NB4 (cell line): ENCODE measurements around the gene SDF2.

Experiments used
- CTCF ChIP-seq: IDR thresholded peaks from one replicate; pipeline ENCODE4 v1.5.1; 2012; ENCODE audit warnings: low read depth, low read length
- POLR2A ChIP-seq: IDR thresholded peaks from 2 replicates; pipeline ENCODE4 v1.6.1; 2011; ENCODE audit warnings: mild to moderate bottlenecking; ENCODE audit not compliant: insufficient read length; ENCODE audit errors: extremely low read depth

GRCh38 chr17:28612531-28612930 lies 49.2 kb downstream of the SDF2 start:
- no peak for TF ChIP-seq CTCF
- no peak for TF ChIP-seq POLR2A
